Nephron (organoid): Measurements from ENCODE around the gene EFTUD2.

Experiments
- H3K27ac Mint-ChIP-seq, 3 experiments: 2 replicates each; pipeline ENCODE4 v1.8.0; 2020; ENCODE audit warnings: mixed read lengths in 3 of 3, mild to moderate bottlenecking in 2 of 3, moderate library complexity in 1 of 3
- H3K27me3 Mint-ChIP-seq: 2 replicates; pipeline ENCODE4 v1.8.0; 2021; ENCODE audit warnings: low read depth, mild to moderate bottlenecking, moderate library complexity, mixed read lengths
- H3K36me3 Mint-ChIP-seq: 2 replicates; pipeline ENCODE4 v1.8.0; 2020; ENCODE audit warnings: low read depth, mixed read lengths
- H3K4me1 Mint-ChIP-seq: 2 replicates; pipeline ENCODE4 v1.8.0; 2020; ENCODE audit warnings: mixed read lengths
- H3K4me3 Mint-ChIP-seq, 3 experiments: 2 replicates each; pipeline ENCODE4 v1.8.0; 2020; ENCODE audit warnings: mild to moderate bottlenecking in 3 of 3, mixed read lengths in 3 of 3, moderate library complexity in 2 of 3
- H3K9me3 Mint-ChIP-seq: 2 replicates; pipeline ENCODE4 v1.8.0; 2020; ENCODE audit warnings: mixed read lengths
- TF ChIP-seq, protein P1 (sequence below), 3 experiments: fragments of 200-600 bp; sonication (generic); IDR thresholded peaks; one replicate each; pipeline ENCODE4 v1.5.0; 2021; ENCODE audit warnings: antibody characterized with exemption in 3 of 3; ENCODE audit not compliant: unreplicated experiment in 3 of 3

EFTUD2 gene

DNA sequence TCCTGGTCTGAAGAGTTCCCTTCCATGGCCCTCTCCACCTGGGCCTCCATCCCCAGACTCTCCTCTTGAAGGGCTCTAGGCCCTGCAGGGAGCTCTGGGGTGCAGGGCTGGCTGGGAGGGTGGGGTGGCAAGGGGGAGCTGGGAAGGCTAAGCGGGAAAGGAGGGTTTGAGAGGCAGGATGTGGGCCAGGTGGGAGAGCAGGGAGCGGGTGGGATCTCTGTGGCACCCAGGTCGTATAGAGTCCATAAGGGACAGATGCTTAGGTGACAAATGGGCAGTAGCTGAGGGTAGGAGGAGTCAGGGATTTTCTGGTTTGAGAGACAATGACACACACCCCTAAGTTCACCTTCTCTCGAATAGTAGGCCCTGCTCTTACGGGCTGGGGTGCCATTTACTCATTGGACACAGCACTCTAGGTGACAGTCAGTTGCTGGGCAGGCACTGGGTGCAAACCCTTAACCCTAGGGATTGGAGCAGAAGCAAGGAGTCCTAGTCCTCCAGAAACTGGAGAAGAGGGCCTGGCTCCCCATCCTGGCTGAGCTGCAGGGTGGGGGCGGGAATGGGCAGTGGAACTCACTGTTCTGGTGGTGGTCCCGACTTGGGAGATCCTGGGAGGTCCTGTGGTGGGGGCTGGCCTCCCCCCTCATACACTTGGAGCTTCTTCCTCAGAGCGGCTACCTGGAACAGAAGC is 33.0 kb upstream of the EFTUD2 start:
- no peak overlapping the region for H3K27ac Mint-ChIP-seq
- H3K4me3 Mint-ChIP-seq = no peak overlapping the region
- H3K27me3 Mint-ChIP-seq = no peaks in the 10 kb centered on the region
- no peaks in the 10 kb centered on the region for H3K9me3 Mint-ChIP-seq
- peaks cover 51% of the 10 kb centered on the region for H3K36me3 Mint-ChIP-seq
- H3K4me1 Mint-ChIP-seq = no peaks in the 10 kb centered on the region
- TF ChIP-seq, protein P1, sequence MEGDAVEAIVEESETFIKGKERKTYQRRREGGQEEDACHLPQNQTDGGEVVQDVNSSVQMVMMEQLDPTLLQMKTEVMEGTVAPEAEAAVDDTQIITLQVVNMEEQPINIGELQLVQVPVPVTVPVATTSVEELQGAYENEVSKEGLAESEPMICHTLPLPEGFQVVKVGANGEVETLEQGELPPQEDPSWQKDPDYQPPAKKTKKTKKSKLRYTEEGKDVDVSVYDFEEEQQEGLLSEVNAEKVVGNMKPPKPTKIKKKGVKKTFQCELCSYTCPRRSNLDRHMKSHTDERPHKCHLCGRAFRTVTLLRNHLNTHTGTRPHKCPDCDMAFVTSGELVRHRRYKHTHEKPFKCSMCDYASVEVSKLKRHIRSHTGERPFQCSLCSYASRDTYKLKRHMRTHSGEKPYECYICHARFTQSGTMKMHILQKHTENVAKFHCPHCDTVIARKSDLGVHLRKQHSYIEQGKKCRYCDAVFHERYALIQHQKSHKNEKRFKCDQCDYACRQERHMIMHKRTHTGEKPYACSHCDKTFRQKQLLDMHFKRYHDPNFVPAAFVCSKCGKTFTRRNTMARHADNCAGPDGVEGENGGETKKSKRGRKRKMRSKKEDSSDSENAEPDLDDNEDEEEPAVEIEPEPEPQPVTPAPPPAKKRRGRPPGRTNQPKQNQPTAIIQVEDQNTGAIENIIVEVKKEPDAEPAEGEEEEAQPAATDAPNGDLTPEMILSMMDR (IDR thresholded peaks at IDR 0.05; ENCODE audit: unreplicated experiment in 3 of 3) = no peak

GRCh38 chr17:44931376-44931775 is 32.1 kb upstream of the EFTUD2 start:
- Mint-ChIP-seq H3K27me3 (no peaks in the 10 kb centered on the region), H3K4me1 (no peaks in the 10 kb centered on the region), H3K27ac (peak overlapping the region in 1 of 3 experiments; percentile 69), H3K36me3 (peaks cover 50% of the 10 kb centered on the region), H3K4me3 (no peak overlapping the region), H3K9me3 (no peaks in the 10 kb centered on the region)
- TF ChIP-seq, protein P1 (IDR thresholded peaks at IDR 0.05; ENCODE audit: unreplicated experiment in 3 of 3) = no peak

GRCh38 chr17:44930667-44931066 is 31.4 kb upstream of the EFTUD2 start:
- Mint-ChIP-seq H3K9me3 (no peaks in the 10 kb centered on the region), H3K4me1 (no peaks in the 10 kb centered on the region), H3K27me3 (no peaks in the 10 kb centered on the region), H3K4me3 (no peak overlapping the region), H3K27ac (peak overlapping the region in 1 of 3 experiments; percentile 69), H3K36me3 (peaks cover 55% of the 10 kb centered on the region)
- TF ChIP-seq, protein P1 (IDR thresholded peaks at IDR 0.05; ENCODE audit: unreplicated experiment in 3 of 3) = no peak

DNA sequence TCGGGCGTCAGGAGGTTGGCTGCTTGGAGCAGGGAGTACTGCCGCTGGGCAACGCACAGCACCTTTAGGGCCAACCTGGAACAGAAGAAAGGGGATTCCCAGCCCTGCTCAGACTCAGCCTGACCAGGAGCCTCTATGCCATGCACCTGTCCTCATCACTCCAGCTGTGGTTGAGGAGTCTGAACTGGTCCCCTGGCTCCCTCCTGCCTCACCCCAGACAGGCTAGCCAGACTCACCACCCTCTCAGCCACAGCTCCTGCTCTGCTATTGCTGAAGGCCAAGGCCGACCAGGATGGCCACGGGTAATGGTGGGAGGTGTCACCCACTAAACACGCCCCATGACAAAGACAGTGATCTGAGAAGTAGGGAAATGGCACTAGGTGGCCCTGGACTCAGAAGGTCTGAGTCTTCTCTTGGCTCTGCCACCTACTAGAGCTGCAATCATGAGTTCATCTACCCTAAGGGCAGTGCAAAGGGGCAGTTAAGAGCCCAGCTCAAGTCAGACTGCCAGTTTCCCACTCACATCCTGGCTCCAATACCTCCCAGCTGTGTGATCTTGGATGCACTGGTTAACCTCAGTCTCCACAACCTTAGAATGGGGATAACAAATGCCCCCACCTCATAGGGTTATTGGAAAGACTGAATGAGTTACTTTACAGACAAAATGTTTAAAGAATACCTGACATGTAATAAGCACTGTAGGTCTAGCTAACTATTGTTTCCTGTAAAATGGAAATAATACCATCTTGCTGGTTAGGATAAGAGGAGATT is 29.9 kb upstream of the EFTUD2 start:
- peaks cover 48% of the 10 kb centered on the region for H3K36me3 Mint-ChIP-seq
- H3K27me3 Mint-ChIP-seq = no peaks in the 10 kb centered on the region
- H3K4me1 Mint-ChIP-seq = no peaks in the 10 kb centered on the region
- TF ChIP-seq, protein P1 (IDR thresholded peaks at IDR 0.05; ENCODE audit: unreplicated experiment in 3 of 3) = no peak
- H3K27ac Mint-ChIP-seq = no peak overlapping the region
- H3K9me3 Mint-ChIP-seq = no peaks in the 10 kb centered on the region
- no peak overlapping the region for H3K4me3 Mint-ChIP-seq

- Mint-ChIP-seq H3K36me3 (peaks cover 45% of the 10 kb centered on the region), H3K4me1 (no peaks in the 10 kb centered on the region), H3K4me3 (no peak overlapping the region), H3K9me3 (no peaks in the 10 kb centered on the region), H3K27ac (no peak overlapping the region), H3K27me3 (peaks cover 3% of the 10 kb centered on the region)
- TF ChIP-seq, protein P1 (IDR thresholded peaks at IDR 0.05; ENCODE audit: unreplicated experiment in 3 of 3) = no peak
These were observed 28.9 kb upstream of the EFTUD2 start for GRCh38 chr17:44928136-44928535.
